Measurements from ENCODE around the gene ZNF431.
"Not testable (repeated sequence)": the region's sequence is repeated elsewhere in the genome, so short reads cannot be mapped to it uniquely, and the experiment has no call there.

ZNF431 gene

DNA sequence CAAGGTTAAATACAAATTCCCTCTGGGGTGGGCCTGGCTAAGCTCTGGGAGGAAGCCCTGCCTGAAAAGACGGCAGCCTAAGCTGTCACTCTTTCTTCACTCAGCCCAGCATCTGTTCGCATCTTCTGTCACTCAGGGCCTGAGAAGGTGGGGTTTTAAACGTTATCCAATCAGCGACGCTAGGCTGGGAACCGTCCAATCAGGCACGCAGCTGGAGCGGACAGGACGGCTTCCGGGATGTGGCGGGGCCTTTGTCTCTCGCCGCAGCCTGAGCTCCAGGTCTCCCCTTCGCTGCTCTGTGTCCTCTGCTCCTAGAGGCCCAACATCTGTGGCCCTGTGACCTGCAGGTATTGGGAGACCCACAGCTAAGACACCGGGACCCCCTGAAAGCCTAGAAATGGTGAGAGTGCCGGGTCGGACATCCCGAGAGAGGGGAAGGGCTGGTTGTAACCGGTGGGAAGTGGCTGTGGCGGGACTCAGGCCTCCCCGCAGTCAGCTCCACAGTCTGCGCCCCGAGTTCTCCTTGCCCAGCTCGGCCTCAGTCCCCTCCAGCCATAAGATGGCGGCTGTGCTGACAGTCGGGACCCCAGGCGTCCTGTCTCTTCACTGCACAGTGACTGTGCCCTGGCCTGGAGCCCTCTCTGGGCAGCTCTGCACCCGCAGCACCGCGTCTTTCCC is at the start of gene ZNF431:
ZNF431 (plus strand) TSS at position 254 of the 678 bp plus-strand sequence; CDS start at position 398, 144 bp downstream.
- peak; percentile 25 to 96 (median 88) for DNase-seq

DNA sequence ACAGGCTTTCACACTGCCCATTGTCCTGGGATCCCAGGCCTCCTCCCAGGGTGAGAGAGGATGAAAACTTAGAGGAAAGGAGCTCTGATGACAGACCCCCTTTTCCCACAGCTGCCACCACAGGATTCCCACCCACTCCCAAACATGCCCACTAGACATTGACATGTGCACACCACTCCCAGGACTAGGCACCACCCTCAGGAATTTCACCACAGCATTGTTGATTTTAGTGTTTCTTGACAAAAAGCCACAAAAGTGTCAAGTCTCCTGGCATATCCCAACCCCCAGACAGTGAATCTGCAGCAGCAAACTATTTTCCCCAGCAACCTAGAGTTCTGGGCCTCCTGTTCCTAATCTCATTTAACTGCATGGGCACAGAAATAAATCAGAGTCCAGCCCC is 49.7 kb upstream of the ZNF431 start:
- no peak for DNase-seq

DNA sequence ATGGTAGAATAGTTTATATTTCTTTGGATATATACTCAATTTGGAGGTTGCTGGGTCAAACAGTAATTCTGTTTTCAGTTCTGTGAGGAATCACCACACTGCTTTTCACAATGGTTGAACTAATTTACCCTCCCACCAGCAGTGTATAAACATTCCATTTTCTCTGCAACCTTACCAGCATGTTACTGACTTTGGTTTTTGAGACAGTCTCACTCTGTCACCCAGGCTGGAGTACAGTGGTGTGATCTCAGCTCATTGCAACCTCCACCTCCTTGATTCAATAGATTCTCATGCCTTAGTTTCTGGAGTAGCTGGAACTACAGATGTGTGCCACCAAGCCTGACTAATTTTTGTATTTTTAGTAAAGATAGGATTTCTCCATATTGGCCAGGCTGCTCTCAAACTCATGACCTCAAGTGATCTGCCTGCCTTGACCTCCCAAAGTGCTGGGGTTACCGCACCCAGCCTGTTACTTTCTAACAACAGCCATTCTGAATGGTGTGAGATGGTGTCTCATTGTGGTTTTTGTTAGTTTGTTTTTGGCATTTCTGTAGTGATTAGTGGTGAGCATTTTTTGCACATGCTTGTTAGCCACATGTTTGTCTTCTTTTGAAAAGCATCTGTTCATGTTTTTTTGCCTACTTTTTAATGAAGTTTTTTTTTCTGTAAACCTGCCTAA is 47.4 kb upstream of the ZNF431 start:
- DNase-seq: no peak

DNA sequence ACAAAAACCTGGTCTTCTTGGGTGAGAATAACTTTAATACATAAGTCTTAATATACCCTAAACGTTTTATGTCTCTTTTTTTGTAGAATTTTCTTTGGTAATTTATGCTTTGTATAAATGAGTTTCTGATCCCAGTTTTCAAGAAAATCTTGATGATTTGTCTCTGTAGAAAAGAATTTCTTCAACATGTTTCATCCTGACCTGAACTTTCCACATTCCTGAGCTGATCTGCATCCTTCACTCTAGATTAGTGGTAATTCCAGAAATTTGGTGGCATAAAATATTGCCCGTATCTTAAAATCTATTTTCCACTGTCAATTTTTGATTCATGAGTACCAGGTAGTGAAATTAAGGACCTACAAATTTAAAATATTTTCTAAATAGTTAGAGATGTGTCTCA is 43.5 kb upstream of the ZNF431 start:
- no peak for DNase-seq

DNA sequence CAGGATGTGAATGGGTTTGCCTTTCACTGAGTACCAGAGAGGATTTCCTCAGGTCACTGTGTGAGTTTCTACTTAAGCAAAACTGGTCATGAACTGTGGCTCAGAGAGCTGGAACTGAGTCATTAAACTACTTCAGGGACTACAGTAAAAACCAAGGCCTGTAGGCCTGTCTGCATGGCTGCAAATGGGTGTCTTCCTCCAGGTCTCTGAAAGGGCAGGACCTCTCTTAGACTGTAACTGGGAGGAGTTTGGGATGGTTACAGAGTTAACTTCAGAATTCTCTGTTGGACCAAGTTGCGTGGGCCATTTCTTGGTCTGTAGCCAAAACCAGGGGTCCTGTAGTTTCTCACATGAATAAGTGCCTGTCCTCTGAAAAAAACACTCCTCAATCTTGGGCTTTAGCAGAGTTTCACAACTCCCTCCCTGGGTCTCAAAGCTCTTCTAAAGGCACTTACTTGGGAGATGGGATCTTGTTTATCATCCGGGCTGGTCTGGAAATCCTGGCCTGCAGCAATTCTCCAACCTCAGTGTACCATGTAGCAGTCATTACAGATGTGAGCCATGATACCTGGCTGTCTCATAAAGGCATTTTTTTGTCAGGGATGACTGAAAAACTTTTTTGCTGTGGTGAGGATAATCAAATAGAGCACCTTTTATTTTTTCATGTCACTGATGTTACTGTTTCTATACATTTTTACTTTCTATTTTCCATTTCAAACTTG is 40.2 kb upstream of the ZNF431 start:
- DNase-seq: no peak

- DNase-seq: no peak
Measured at GRCh38 chr19:21109116-21109515, 32.7 kb upstream of the ZNF431 start.

- DNase-seq: no peak
Measured at GRCh38 chr19:21110183-21110582, 31.7 kb upstream of the ZNF431 start.

DNA sequence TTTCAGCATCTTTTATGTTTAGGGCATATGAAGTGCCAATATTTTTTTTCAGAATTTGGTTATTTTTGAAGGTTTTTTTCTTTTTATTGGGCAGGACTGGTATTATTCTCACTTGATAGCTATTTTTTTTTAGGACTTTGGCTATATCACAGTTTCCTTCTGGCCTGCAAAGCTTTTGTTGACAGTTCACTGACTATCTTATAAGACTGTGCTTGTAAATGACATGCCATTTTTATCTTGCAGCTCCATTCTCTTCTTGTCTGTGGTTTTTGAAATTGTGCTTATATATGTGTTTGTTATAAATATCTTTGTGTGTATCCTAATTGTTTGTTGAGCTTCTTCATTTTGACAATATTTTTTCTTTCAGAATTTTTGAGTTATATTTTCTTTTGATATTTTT is 26.4 kb upstream of the ZNF431 start:
- no peak for DNase-seq

- no peak for DNase-seq
Measured at GRCh38 chr19:21117041-21117907, 24.6 kb upstream of the ZNF431 start.

DNA sequence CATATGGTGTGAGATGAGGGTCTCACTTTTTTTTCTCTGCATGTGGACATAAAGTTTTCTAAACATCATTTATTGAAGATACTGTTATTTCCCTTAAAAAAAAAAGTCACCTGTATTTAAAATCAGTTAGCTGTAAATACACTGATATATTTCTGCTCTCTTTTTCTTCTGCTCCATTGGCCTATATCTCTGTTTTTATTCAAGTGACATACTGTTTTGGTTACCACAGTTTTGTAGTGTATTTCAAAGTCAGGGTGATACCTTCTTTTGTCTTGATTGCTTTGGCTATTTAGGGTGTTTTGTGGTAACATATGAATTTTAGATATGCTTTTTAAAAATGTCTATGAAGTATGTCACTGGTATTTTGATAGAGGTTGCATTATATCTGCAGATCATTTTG is 15.8 kb upstream of the ZNF431 start:
- no peak for DNase-seq

GRCh38 chr19:21127001-21127400 is 14.8 kb upstream of the ZNF431 start:
- DNase-seq: no peak

- DNase-seq: no peak
Measured at GRCh38 chr19:21127898-21128297, 13.9 kb upstream of the ZNF431 start.

DNA sequence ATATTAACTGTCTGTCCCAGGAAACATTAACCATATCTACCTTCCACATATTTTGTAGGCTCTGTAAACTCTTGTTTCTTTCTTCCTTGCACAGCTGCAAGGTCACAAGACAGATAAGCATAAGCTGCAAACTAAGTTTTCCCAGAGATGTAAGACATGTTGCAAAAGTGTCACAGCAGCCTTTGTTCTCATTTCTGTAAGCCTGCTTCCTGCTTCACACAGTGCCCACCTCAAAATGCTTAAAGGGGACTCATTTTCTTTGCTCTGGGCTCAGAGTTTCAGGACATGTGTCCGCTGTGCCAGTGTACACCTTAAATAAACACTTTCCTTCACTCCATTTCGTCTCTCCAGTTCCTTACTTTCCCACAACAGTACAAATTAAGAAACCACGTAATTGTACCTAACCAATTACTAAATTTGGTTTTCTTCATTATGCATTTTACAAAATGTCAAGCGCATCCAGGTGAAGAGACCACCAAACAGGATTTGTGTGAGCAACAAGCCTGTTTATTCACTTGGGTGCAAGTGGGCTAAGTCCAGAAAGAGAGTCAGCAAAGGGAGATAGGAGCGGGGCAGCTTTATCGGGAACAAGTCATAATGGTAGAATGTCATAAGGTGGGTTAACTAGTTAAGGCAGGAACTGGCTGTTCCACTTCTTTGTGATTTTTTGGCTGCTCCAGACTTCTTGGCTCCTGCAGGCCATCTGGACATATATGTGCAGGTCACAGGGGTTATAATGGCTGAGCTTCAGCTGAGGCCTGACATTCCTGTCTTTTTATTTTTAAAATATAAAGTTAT is 12.7 kb upstream of the ZNF431 start:
- DNase-seq: no peak

- no peak for DNase-seq
Measured at GRCh38 chr19:21130097-21130775, 11.6 kb upstream of the ZNF431 start.

DNA sequence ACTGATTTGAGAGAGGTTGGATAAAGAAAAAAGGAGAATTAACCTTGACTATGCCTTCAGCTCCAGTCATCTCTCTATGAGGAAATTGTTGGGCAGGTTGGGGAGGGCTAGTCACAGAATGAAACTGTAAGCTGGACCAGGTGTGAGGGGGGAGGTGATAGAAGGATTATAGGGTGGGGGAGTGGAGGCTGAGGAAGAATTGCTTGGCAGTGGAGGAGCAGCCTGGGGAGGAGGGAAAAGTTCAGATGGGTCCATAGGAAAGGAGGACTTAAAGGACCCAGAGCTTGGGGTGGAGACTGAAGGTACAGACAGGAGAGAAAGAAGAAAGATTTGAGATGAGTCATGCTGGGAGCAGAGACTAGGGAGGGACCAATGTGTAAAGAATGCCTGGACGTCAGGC is 8.2 kb upstream of the ZNF431 start:
- DNase-seq: no peak

DNA sequence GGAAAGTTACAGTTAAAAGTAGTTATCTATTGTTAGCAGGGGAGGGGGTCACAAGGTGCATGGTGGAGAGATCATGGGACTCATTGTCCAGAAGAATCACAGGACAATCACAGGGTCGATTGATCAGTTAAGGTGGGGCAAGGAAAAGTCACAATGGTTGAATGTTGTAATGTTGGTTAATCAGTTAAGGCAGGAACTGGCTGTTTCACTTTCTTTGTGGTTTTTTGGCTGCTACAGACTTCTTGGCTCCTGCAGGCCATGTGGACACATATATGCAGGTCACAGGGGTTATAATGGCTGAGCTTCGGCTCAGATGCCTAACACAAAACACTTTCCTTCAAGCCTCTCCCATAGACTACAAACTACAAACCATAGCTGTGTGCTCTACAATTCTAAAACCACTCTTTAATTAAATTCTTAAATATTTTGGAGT is 6.9 kb upstream of the ZNF431 start:
- no peak for DNase-seq

DNA sequence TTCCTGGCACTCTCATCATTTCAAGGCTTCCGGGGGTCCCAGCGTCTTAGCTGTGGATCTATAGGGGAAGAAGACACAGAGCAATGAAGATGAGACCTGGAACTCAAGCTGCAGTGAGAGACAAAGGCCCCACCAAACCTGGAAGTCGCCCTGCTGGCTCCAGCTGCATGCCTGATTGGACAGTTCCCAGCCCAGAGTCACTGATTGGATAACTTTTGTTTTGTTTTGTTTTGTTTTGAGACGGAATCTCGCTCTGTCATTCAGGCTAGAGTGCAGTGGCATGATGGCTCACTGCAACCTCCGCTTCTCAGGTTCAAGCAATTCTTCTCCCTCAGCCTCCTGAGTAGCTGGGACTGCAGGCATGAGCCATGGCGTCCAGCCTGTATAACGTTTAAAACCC is 6.4 kb upstream of the ZNF431 start:
- DNase-seq: no peak

- DNase-seq: no peak
Measured at GRCh38 chr19:21138130-21138529, 3.7 kb upstream of the ZNF431 start.

DNA sequence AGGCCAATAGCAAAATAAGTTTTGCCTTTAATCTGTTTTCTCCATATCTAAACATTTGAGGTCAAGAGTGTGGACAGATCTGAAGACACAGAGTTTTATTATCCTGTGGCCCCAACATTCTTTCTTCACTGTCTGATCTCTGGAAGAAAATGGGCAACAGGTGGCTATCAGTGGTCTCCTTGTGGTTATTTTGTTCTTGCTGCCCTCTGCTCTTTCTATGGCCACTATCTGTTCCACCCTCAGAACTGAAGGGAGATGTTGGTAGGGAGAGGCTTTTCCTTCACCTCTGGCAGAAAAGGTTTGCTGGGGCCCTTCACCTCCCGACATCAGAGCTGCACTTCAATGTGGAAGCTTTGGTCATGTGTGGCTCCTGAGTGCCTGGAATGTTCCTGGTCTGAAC is 834 bp upstream of the ZNF431 start:
- DNase-seq: not testable (repeated sequence)

- no peak for DNase-seq
Measured at GRCh38 chr19:21143428-21143827, 1.6 kb downstream of the ZNF431 start.

Data from anterior cingulate cortex (tissue), 58 donors.